ENCODE data around the gene ARHGEF1.

DNA sequence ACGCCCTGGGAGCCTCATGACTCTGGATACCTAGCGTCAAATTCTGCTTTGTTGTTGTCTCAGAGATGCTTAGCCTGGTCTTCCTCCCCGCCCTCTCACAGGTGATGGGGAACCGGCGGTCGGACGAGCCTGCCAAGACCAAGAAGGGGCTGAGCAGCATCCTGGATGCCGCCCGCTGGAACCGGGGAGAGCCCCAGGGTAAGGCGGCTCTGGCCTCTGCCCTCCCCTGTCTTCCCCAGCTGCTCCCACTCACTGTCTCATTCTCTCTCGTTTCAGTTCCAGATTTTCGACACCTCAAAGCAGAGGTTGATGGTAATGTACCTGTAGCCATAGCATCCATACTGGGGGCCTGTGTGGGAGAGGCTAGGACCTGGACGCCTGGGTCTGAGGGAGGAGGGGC lies 11.4 kb downstream of the ARHGEF1 start:
- TF ChIP-seq, protein P1, sequence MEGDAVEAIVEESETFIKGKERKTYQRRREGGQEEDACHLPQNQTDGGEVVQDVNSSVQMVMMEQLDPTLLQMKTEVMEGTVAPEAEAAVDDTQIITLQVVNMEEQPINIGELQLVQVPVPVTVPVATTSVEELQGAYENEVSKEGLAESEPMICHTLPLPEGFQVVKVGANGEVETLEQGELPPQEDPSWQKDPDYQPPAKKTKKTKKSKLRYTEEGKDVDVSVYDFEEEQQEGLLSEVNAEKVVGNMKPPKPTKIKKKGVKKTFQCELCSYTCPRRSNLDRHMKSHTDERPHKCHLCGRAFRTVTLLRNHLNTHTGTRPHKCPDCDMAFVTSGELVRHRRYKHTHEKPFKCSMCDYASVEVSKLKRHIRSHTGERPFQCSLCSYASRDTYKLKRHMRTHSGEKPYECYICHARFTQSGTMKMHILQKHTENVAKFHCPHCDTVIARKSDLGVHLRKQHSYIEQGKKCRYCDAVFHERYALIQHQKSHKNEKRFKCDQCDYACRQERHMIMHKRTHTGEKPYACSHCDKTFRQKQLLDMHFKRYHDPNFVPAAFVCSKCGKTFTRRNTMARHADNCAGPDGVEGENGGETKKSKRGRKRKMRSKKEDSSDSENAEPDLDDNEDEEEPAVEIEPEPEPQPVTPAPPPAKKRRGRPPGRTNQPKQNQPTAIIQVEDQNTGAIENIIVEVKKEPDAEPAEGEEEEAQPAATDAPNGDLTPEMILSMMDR (IDR thresholded peaks at IDR 0.05), result no peak
- TF ChIP-seq POLR2A (IDR thresholded peaks at IDR 0.05), result no peak
- TF ChIP-seq POLR2AphosphoS5 (IDR thresholded peaks at IDR 0.05; ENCODE audit: insufficient read depth in 1 of 2, low read depth in 1 of 2), result no peak
